Liver (tissue), 9 donors: ENCODE results near the gene KCTD5. TPM values are rescaled to one million over a fixed set of nuclear protein-coding genes. Genes with fewer than 3 reads are reported as not detected.
"Not testable (repeated sequence)": the region's sequence is repeated elsewhere in the genome, so short reads cannot be mapped to it uniquely, and the experiment has no call there.

Experiments used
- DNase-seq: peaks from one replicate; pipeline ENCODE4 v3.0.0-alpha.2; 2017; ENCODE audit warnings: low spot score
- H3K27ac ChIP-seq, 2 donors: one replicate each; pipeline ENCODE4 v1.7.0; 2013; ENCODE audit warnings: inconsistent platforms in 2 of 2, low read length in 2 of 2, control low read depth in 1 of 2, low read depth in 1 of 2, mild to moderate bottlenecking in 1 of 2
- H3K27me3 ChIP-seq, 4 donors: one replicate each; pipeline versions ENCODE4 v1.6.1 to v1.7.0; 2013; ENCODE audit warnings: low read length in 3 of 4, inconsistent platforms in 1 of 4, mild to moderate bottlenecking in 1 of 4, moderate library complexity in 1 of 4; ENCODE audit not compliant: control insufficient read depth in 4 of 4, insufficient read depth in 4 of 4
- H3K36me3 ChIP-seq, 4 donors: one replicate each; pipeline versions ENCODE4 v1.6.1 to v1.7.0; 2013; ENCODE audit warnings: low read length in 3 of 4, mild to moderate bottlenecking in 3 of 4, low read depth in 1 of 4, moderate library complexity in 1 of 4; ENCODE audit not compliant: control insufficient read depth in 4 of 4, insufficient read depth in 3 of 4
- H3K4me1 ChIP-seq, 4 donors: one replicate each; pipeline versions ENCODE4 v1.6.1 to v1.7.0; 2013; ENCODE audit warnings: low read length in 3 of 4, mild to moderate bottlenecking in 3 of 4, moderate library complexity in 1 of 4; ENCODE audit not compliant: control insufficient read depth in 4 of 4, insufficient read depth in 4 of 4
- H3K4me3 ChIP-seq, 3 donors: one replicate each; pipeline versions ENCODE4 v1.6.1 to v1.7.0; 2013; ENCODE audit warnings: low read length in 3 of 3, control low read depth in 1 of 3, low read depth in 1 of 3, mild to moderate bottlenecking in 1 of 3
- H3K9ac ChIP-seq, 2 donors: one replicate each; pipeline ENCODE4 v1.7.0; 2013; ENCODE audit warnings: low read length in 2 of 2, mild to moderate bottlenecking in 2 of 2, moderate library complexity in 2 of 2, control low read depth in 1 of 2, low read depth in 1 of 2
- H3K9me3 ChIP-seq, 4 donors: one replicate each; pipeline versions ENCODE4 v1.6.1 to v1.7.0; 2013; ENCODE audit warnings: low read length in 3 of 4; ENCODE audit not compliant: control insufficient read depth in 4 of 4
- RAD21 ChIP-seq, 2 donors: IDR thresholded peaks; 2 replicates each; pipeline ENCODE4 v1.6.1; 2016; ENCODE audit warnings: antibody characterized with exemption in 2 of 2, mild to moderate bottlenecking in 2 of 2
- RXRA ChIP-seq, 2 donors: IDR thresholded peaks; 2 replicates each; pipeline ENCODE4 v1.6.1; 2017 to 2018; ENCODE audit warnings: antibody characterized with exemption in 2 of 2, mild to moderate bottlenecking in 1 of 2
- WGBS: extraction: QIAGEN DNeasy Blood & Tissue Kit; methylation state at CpG from one replicate; pipeline ENCODE4 v1.1.7; 2013; 5-methylcytosine and 5-hydroxymethylcytosine counted together
- polyA plus RNA-seq, 2 donors: library from polyadenylated mRNA; stranded (reverse) in 1 of 2; unstranded in 1 of 2; fragments of 200-250 nt in 1 of 2; fragments of >200 nt in 1 of 2; fragmentation: Nextera tagmentation in 1 of 2; extraction: Ambion mirVana in 1 of 2; gene quantifications; one replicate each; pipeline versions ENCODE4 v1.2.1 to v1.2.3, GENCODE V29; 2013 to 2015
- total RNA-seq, 2 donors: library from RNA; depleted of rRNA; stranded (reverse); fragments of >200 nt; gene quantifications; one replicate each; pipeline ENCODE4 v1.2.3, GENCODE V29; 2014
- TF ChIP-seq, protein P1 (sequence below): fragments of 150-350 bp; IDR thresholded peaks from 2 replicates; pipeline ENCODE4 v1.5.1; 2017; ENCODE audit warnings: improper control_type of control experiment, low read depth, low read length; ENCODE audit not compliant: missing input control
- TF ChIP-seq, protein P2 (sequence below): IDR thresholded peaks from 2 replicates; pipeline ENCODE4 v1.6.1; 2016; ENCODE audit warnings: antibody characterized with exemption
- TF ChIP-seq, protein P3 (sequence below): IDR thresholded peaks from 2 replicates; pipeline ENCODE4 v1.6.1; 2016; ENCODE audit warnings: antibody characterized with exemption, mild to moderate bottlenecking
- donor health status: healthy.
- donor health status: healthy.
- donor health status: healthy.
- donor health status: healthy.
- donor health status: healthy.

KCTD5 gene
- total and polyA plus RNA-seq, 4 donors = 8.3 to 14.2 (median 11.5) TPM

DNA sequence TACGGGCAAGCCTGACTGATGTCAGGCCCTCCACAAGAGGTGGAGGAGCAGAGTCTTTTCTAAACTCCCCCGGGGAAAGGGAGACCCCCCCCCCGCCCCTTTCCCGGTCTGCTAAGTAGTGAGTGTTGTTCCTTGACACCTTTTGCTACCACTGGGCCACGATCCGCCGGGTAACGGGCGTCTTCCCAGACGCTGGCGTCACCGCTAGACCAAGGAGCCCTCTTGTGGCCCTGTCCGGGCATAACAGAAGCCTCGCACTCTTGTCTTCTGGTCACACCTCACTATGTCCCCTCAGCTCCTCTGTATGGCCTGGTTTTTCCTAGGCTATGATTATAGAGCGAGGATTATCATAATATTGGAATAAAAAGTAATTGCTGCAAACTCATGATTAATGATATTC, 12.3 kb upstream of the KCTD5 start:
- H3K4me1 ChIP-seq = peaks cover 5 to 15% (median 11%) of the 10 kb centered on the region in 4 donors
- H3K9ac ChIP-seq, H3K4me3 ChIP-seq, H3K27ac ChIP-seq, H3K27me3 ChIP-seq, H3K36me3 ChIP-seq, H3K9me3 ChIP-seq: not testable (repeated sequence)
- TF ChIP-seq RAD21 (IDR thresholded peaks at IDR 0.05) = peak; percentile 67 to 71
- TF ChIP-seq, protein P1, sequence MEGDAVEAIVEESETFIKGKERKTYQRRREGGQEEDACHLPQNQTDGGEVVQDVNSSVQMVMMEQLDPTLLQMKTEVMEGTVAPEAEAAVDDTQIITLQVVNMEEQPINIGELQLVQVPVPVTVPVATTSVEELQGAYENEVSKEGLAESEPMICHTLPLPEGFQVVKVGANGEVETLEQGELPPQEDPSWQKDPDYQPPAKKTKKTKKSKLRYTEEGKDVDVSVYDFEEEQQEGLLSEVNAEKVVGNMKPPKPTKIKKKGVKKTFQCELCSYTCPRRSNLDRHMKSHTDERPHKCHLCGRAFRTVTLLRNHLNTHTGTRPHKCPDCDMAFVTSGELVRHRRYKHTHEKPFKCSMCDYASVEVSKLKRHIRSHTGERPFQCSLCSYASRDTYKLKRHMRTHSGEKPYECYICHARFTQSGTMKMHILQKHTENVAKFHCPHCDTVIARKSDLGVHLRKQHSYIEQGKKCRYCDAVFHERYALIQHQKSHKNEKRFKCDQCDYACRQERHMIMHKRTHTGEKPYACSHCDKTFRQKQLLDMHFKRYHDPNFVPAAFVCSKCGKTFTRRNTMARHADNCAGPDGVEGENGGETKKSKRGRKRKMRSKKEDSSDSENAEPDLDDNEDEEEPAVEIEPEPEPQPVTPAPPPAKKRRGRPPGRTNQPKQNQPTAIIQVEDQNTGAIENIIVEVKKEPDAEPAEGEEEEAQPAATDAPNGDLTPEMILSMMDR = peak; percentile 57
- 12% methylated on average over 15 of the region's 15 CpGs for WGBS
- peak; percentile 67 for DNase-seq

DNA sequence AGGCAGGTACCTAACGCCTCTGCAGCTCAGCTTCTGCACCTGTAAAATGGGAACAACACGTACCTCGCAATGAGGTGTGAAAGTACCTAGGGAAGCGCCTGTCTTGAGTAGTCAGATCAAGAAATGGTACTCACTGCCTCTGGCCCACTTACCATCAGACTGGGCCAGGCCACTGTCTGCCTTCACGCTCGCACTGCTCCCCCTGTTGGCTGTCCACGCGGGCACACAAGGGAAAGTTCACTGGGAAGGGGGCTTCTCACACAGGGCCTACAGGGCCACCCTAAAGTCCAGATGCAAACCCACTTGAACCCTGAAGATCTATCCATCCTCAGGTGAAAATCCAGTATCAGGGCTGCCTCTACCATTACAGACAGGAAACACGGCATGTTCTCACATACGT, 11.1 kb upstream of the KCTD5 start:
- H3K27ac ChIP-seq, H3K27me3 ChIP-seq: not testable (repeated sequence)
- WGBS = 76% methylated on average over 10 of the region's 10 CpGs

DNA sequence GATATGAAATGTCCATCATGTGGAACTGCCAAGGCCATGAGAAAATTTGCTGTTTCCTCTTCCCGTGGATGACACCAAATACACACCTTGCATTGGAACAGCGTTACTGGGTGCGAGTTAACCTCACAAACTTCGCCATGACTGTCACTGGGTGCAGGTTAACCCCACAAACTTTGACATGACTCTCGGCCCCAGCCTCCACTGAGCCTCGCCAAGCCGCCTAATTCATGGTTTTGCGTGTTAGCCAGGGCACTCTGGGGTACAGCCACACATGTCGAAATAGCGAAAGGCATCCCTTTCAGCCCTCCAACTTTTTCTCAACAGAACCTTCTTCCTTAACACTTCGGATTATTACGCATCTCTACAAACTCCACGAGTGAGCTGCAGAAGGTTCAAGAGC, 10.6 kb upstream of the KCTD5 start:
- DNase-seq = no peak
- Histone ChIP-seq H3K27ac (no peak overlapping the region), H3K36me3 (peaks cover 2 to 3% (median 2%) of the 10 kb centered on the region in 4 donors), H3K9me3 (no peaks in the 10 kb centered on the region), H3K4me3 (no peak overlapping the region), H3K4me1 (peaks cover 5 to 15% (median 11%) of the 10 kb centered on the region in 4 donors), H3K9ac (no peak overlapping the region), H3K27me3 (no peaks in the 10 kb centered on the region)
- TF ChIP-seq, protein P2, sequence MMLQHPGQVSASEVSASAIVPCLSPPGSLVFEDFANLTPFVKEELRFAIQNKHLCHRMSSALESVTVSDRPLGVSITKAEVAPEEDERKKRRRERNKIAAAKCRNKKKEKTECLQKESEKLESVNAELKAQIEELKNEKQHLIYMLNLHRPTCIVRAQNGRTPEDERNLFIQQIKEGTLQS = no peak
- TF ChIP-seq, protein P3, sequence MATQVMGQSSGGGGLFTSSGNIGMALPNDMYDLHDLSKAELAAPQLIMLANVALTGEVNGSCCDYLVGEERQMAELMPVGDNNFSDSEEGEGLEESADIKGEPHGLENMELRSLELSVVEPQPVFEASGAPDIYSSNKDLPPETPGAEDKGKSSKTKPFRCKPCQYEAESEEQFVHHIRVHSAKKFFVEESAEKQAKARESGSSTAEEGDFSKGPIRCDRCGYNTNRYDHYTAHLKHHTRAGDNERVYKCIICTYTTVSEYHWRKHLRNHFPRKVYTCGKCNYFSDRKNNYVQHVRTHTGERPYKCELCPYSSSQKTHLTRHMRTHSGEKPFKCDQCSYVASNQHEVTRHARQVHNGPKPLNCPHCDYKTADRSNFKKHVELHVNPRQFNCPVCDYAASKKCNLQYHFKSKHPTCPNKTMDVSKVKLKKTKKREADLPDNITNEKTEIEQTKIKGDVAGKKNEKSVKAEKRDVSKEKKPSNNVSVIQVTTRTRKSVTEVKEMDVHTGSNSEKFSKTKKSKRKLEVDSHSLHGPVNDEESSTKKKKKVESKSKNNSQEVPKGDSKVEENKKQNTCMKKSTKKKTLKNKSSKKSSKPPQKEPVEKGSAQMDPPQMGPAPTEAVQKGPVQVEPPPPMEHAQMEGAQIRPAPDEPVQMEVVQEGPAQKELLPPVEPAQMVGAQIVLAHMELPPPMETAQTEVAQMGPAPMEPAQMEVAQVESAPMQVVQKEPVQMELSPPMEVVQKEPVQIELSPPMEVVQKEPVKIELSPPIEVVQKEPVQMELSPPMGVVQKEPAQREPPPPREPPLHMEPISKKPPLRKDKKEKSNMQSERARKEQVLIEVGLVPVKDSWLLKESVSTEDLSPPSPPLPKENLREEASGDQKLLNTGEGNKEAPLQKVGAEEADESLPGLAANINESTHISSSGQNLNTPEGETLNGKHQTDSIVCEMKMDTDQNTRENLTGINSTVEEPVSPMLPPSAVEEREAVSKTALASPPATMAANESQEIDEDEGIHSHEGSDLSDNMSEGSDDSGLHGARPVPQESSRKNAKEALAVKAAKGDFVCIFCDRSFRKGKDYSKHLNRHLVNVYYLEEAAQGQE = no peak
- TF ChIP-seq RXRA (IDR thresholded peaks at IDR 0.05) = no peak
- WGBS = 89% methylated on average over 13 of the region's 13 CpGs

More for the DNA sequence above, 11.1 kb upstream of the KCTD5 start:
- H3K36me3 ChIP-seq, DNase-seq, H3K9ac ChIP-seq, H3K4me3 ChIP-seq, H3K9me3 ChIP-seq: not testable (repeated sequence)
- peaks cover 5 to 15% (median 11%) of the 10 kb centered on the region in 4 donors for H3K4me1 ChIP-seq
